COLO829 (cell line): ENCODE measurements around the gene G6PD.
"Not testable (repeated sequence)": the region's sequence is repeated elsewhere in the genome, so short reads cannot be mapped to it uniquely, and the experiment has no call there.

Experiments used
- DNase-seq: peaks from one replicate; pipeline ENCODE4 v3.0.0; 2012; ENCODE audit warnings: low spot score

Gene G6PD

DNA sequence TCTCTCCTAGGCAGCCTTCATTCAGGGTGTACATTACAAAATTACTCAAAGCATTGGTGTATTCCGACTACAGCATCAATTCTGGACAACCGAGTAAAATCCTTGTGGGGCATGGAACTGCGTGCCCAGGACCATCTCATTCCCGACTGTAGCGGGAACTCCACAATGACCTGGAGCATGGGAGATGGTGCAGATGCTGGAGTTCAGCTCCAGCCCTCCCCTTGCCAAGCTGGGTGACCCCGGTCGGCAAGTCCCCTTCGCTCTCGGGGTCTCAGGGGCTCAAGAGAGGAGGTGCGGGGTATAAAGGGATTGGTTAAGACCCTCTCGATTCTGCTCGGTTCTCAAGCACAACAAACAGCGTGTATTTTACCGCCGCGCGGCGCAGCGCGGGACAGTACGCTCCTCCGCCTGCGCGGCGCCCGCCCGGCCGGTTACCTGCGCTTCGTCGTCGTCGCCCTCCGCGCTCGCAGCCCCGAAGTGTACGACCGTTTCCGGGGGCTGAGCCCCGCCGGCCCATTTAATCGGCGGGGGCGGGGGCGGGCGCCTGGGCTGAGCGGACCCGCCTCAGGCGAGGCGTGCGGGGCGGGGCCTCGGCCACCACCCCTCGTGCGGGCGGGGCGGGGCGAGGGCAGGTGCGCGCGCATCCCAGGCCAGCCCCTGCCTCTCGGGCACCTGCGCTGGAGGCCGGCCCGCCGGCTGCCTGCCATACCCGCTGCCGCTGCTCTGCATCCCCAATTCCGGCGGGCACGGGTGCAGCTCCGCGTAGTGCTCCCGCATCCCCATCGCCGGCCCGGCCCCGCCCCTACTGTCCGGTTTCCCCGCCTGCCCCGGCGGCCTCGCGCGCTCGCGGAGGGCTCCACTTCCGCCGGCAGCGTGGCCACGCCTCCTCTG lies at the start of gene G6PD:
TSS of gene G6PD (minus strand) at position 493 of the 891 bp plus-strand sequence. CDS start 691 bp downstream, outside the sequence.
- peak; percentile 85 for DNase-seq

DNA sequence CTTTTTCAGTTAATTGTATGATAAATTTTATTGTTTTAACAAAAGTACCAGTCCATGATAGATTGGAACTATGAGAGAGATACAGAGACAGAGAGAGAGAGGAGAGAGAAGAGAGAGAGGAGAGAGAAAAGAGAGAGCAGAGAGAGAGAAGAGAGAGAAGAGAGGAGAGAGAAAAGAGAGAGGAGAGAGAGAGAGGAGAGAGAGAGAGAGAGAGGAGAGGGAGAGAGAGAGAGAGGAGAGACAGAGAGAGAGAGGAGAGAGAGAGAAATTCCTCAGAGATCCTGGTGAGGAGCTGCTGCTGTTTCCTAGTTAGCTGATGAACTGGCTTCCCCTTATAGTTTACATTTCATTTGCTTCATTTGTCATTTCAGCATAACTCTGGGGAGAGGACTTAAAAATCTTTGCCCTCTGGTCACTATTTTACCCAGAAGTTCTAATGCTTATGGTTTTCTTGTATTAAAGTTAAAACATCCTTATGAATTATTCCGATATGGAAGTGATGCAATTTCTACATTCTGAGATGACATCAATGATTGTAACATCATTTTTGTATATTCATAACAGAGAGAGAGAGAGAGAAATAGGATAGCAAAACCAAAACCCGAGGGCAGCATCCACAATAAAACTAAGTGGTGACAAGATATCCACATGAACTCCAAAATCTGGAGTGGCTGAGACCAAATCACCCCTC lies 49.1 kb upstream of the G6PD start:
- no peak for DNase-seq

DNA sequence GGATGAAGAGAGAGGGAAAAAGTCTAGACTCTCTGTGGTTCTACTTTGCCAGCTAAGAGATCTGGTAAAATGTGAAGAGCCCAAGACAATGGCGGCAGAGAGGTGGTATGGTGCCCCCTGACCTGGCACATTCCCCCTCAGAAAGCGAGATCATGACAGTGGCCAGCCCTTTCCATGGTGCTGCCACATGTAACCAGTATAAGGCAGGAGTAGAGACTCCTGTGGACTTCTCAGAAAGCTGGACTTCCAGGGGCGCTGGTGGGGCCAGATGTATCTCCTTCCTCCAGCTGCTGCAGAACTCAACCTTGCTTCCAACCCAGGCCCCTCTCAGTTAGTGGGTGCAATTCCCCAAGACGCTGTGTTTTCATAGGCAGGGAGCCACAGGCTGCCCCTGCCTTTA lies 47.8 kb upstream of the G6PD start:
- DNase-seq: no peak

DNA sequence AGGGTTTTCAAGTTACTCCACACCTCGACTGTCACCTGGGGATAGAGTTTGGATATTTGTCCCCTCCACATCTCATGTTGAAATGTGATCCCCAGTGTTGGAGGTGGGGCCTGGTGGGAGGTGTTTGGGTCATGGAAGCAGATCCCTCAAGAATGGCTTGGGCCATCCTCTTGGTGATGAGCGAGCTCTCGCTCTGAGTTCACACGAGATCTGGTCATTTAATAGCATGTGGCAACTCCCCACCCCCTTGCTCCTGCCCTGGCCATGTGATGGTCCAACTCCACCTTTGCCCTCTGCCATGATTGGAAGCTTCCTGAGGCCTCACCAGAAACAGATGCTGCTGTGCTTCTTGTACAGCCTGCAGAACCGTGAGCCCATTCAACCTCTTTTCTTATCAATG lies 46.6 kb upstream of the G6PD start:
- DNase-seq: no peak

DNA sequence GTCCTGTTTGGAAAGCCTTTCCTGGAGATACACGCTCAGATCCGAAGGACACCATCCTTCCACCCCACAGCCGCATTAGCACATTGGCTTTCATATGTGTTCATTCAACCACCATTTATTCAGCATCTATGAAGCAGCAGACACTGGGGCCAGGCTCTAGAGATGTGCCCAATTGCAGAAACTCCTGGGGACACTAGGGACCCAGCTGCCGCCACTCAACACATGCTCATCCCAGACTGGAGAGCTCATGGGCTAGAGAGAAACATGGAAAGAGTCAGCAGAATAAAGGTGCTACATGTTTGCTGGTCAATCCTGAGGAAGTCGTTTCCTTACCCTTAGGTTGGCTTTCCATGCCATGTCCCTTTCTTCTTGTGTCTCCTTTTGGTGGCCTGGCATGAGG lies 45.9 kb upstream of the G6PD start:
- DNase-seq: no peak

DNA sequence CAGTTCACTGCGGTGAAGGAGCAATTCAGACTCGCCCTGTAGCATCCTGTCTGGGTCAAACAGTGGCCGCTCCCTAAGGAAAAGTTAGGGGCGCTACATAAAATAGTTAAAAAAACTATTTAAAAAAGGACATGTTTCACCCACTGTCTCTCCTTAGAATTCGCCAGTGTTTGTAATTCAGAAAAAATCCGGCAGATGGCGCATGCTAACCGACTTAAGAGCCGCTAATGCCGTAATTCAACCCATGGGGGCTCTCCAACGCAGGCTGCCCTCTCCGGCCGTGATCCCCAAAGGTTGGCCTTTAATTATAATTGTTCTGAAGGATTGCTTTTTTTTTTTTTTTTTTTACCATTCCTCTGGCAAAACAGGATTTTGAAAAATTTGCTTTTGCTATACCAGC lies 43.8 kb upstream of the G6PD start:
- not testable (repeated sequence) for DNase-seq

DNA sequence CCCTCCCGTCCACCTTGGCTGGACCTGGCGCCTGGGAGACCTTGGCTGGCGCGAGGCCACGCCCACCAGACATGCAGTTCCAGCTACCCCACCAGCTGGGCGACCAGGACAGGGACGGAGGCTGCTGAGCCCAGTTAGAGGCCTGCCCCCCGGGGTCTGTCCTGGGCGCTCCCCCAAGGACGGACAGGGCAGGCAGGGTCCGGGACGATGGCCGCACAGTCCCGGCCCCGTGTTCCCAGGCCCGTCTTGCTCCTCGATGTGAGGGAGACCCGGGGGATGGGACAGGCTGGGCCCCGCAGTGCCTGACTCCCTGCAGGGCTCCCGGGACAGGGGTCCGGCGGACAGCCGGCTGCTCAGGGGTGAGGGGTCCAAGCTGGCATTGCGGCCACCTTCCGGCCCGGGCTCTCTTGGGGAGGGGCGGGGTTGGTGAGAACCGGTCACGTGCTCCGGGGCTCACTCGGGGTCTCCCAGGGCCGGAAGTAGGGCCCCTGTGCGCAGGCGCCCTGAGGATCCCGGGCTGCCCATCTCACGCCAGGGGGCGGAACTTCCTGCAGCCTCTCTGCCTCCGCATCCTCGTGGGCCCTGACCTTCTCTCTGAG lies 38.0 kb upstream of the G6PD start, which contains the start of gene CTAG1A:
TSS of gene CTAG1A (plus strand) at position 549 of the 599 bp plus-strand sequence. CDS start 74 bp downstream, outside the sequence.
- DNase-seq: not testable (repeated sequence)

DNA sequence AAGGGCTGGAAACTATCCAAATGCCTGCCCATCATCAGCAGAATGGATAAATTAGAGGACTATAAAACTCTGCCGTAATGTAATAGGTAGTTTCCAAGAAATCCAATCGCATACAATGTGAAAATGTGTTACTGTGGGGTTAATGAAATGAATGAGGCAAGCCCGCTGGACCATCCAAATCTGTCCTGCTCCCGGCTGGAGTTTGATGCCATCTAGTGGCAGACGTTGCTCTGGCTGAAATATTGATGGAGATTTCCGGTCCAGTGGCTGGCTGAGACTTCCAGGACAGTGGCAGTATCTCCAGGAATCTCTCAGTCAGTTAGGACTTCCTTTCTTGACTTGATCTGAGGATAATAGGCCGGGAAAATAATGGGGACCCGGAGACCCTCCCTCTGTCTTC lies 36.3 kb upstream of the G6PD start:
- DNase-seq: not testable (repeated sequence)

DNA sequence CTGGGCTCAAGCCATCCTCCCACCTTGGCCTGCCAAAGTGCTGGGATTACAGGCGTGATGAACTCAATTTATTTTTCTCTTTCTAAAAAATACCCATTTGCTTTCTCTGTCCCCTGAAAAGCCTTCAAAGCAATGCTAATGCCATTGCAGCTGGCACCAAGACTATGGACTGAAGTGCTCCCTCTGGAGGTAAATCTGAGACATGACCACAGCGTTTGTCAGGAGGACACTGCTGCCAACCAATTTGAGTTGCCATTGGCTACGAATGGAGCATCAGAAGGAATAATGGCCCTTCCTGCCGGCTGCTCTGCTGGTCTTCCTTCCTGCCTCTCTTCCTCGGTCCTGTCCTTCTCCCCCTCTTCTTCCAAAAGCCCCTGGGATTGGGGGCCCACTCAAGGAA lies 28.4 kb upstream of the G6PD start:
- not testable (repeated sequence) for DNase-seq

DNA sequence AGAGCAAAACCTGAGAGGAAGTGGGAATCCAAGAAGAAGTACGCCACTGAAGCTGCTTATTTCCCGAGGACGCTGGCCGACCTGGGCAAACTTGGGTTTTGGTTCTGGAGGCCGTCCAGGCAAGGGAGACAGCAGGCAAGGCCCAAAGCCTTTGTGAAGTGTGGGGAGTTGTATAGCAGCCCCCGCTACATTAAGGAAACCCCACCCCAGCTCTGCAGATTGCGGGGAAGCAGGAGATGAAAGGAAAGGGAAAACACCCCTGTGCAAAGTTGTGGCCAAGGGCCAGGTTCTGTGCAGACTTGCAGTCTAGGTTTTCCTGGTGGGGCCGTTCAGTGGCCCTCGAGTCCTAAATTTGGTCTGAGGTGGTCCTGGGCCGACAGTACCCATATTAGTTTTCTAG lies 26.4 kb upstream of the G6PD start:
- not testable (repeated sequence) for DNase-seq

DNA sequence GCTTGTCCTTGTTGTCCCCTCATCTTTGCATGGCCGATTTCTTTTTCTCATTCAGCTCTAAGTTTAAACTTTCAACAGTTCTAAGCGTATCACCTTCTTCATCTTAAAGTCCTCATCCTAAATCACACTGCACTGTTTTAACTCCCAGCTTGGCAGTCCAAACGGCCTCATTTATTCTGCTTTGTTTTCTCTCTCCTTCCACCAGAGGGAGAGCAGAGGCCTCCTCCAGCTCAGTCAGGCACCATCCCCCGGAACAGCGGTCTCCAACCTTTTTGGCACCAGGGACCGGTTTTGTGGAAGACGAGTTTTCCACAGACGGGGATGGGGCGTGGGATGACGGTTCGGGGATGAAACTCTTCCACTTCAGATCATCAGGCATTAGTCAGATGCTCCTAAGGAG lies 23.7 kb upstream of the G6PD start:
- not testable (repeated sequence) for DNase-seq

DNA sequence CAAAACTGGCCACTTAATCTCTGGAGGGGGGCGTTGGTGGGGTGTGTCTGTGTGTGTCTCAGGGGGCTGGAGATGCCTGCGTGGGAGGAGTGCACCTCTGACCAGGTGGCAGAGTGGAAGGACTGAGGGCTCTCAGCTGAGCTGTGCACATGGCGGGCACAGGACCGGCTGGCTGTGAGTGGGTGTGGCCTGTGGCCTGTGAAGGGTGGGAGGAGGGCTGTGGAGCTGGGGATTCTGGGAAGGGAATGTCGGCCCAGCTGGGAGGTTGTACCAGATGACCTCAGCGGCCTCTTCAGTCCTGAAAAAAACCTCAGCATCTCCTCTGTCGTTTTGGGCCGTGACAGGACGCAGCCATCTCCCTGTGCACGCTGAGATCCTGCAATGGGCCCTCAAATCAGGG lies 15.6 kb upstream of the G6PD start:
- DNase-seq: not testable (repeated sequence)

DNA sequence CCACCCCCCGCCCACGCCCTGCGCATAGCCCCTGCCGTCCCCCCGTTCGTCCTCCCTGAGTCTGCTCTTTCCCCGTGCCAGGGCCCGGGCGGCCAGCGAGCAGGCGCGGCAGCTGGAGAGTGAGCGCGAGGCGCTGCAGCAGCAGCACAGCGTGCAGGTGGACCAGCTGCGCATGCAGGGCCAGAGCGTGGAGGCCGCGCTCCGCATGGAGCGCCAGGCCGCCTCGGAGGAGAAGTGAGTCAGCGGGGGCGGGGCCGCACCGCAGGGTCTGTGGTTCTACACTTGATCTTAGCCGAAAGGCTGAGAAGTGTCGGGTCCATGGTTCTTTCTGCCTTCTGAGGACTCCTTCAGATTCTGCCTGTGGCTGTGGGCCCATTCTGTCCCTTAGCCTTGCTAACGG lies 13.7 kb upstream of the G6PD start:
- DNase-seq: not testable (repeated sequence)

DNA sequence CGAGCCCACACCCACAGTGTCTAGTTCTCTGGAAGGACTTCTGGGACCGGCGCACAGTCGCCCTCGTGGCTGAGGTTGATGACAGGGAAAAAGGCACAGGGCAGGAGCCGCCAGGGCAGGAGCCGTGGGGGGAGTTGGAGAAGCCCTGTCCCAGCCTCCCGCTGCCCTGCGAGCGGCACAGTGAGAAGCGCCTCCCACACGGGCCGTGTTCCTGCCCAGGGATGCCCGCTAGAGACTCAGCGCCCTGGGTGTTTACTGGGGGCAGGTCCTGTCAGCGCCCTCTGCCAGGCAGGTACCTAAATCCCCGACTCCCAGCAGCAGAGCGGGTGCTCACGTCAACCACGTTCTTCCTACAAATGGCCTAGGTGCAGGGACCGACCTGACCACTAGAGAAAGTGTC lies 12.2 kb upstream of the G6PD start:
- not testable (repeated sequence) for DNase-seq

DNA sequence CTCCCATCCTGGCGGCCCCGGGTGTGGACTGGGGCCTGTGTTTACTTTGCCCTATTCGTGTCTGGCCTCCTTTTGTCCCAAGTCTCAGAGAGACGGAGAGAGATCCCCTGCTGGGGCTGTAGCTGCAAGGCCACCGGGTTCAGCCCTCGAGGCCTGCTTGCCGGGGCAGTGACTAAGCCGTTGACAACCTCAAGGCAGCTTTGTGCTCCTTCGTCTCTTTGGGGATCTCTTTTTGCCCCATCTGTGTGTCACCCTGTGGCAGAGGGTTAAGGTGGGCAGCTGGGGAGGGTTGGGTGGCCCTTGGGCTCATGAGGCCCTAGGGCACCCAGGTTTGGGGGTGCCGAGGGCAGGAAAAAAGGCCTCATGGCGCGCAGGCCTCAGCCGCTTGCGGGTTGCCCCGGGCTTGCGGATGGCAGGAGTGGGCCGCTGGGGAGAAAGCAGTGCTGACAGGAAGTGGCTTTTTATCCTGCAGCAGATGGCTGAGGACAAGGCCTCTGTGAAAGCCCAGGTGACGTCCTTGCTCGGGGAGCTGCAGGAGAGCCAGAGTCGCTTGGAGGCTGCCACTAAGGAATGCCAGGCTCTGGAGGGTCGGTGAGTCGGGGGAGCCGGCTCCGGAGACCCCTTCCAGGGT lies 11.5 kb upstream of the G6PD start:
- DNase-seq: not testable (repeated sequence)

DNA sequence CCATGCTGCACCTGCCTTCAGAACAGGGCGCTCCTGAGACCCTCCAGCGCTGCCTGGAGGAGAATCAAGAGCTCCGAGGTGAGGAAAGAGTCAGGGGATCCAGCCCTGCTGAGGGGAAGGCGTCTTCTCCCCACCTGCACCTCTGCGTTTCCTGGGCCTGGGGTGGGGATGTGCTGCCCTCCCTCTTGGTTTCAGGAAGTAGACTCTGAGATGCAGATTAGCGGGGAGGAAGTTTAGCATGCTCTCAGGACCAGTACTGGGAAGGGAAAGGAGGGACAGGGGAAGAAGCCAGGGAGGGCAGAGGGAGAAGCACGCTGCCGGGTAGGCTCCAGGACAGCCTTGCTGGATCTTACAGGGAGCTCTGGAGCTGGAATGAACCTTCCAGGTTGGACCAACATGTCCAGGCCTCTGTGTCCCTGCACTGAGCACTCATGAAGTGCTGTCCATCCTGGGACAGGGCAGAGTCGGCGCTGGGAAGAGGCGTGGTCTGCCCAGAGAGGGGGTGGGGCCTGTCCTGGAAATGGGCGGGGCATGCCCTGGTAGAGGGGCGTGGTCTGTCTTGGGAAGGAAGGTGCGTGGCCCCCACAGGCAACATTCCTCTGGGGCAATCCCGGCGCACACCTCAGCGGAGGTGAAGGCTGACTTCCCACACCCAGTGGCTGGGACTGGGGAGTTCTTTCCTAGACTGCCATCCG lies 5.6 kb upstream of the G6PD start:
- DNase-seq: not testable (repeated sequence)

DNA sequence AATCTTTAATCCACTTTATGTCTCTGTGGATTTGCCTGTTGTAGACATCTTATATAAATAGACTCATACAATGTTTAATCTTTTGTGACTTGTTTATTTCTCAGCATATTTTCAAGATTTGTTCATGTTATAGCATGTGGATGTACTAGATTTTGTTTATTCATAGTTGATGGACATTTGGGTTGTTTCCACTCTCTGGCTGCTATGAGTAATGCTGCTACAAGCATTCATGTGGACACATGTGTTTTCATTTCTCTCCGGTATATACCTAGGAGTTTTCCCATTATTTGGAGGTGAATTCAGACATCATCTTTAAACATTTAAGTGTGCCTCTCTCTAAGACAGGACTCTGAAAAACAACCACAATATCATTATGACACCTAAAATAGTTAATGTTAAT lies 3.1 kb upstream of the G6PD start:
- DNase-seq: no peak

DNA sequence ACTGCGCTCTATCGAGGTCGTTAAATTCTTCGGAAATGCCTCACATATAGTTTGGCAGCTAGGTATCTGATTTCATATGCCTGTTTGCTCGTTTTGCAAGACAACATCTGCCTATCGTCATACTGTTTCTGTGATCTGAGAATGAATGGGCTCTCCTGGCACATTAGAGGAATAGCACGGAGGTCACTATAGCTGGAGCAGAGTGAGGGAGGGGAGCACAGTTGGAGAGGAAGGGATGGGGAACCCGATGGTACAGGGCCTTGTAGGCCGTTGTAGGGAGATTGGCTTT lies 1.3 kb upstream of the G6PD start:
- no peak for DNase-seq

DNA sequence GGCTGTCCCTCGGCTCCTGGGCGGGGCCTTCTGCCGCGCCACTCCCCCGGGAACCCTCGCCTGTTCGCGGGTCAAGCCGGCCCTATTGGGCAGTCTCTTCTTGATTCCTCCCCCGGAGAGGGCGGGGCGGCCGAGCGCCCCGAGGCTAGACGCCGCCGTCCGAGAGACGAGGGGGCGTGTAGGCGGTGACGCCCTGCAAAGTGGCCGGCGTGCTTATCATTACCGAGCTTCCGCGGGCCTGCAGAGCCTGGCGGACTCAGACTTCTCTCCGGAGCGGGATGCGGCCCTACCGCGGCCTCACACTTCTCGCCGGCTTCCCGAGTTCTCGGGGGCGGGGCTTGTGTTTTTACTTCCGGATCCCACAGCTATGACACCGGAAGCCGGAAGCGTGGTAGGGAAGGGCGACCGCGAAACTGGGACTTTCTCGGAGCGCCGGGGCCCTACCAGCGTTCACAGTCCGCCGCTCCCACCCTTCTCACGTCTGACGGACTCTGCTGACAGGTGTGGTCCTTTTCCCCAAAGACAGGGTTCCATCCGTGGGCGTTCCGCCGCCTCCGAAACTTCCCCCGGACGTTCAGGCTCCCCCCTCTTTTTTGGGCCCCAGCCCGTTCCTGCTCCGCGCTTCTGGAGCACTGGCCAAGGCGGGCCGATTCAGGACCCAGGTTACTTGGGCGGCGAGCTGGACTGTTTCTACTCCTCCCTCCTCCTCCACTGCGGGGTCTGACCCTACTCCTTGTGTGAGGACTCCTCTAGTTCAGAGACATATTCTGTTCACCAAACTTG lies 790 bp upstream of the G6PD start, which contains the start of gene IKBKG:
TSS of gene IKBKG (plus strand) at position 376 of the 783 bp plus-strand sequence. CDS start 4,383 bp downstream, outside the sequence.
- peak; percentile 95 for DNase-seq

DNA sequence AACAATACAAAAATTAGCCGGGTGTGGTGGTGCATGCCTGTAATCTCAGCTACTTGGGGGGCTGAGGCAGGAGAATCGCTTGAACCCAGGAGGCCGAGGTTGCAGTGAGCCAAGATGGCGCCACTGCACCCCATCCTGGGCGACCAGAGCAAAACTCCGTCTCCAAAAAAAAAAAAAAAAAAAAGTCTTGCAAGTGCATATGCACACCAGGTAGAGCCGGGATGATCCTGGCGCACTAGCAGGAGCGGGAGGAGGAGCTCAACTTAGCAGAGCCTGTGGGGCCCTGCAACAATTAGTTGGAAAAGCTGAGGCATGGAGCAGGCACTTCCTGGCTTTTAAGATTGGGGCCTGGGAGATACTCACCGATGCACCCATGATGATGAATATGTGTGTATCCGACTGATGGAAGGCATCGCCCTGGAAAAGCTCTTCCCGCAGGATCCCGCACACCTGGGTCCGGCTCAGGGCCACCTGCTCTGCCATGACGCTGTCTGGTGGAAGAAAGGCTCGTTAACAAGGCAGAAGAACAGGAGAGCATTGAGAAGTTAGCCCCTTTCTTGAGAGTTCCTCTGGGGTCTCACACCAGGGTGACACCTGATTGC lies 872 bp downstream of the G6PD start:
- no peak for DNase-seq
